Fibroblast of skin of left biceps (primary cell): ENCODE data around the gene TMEM114.
"Not testable (repeated sequence)": the region's sequence is repeated elsewhere in the genome, so short reads cannot be mapped to it uniquely, and the experiment has no call there.

Experiments
- DNase-seq, 2 experiments: peaks; one replicate each; pipeline ENCODE4 v3.0.0-alpha.2; 2013; ENCODE audit warnings: low read depth in 2 of 2

The TMEM114 gene

GRCh38 chr16:8576141-8577004 is 13.9 kb downstream of the TMEM114 start:
- no peak for DNase-seq

- no peak for DNase-seq
Observed at GRCh38 chr16:8575399-8575798, 14.9 kb downstream of the TMEM114 start.

- peak in 1 of 2 experiments; percentile 16 for DNase-seq
Observed at GRCh38 chr16:8572919-8573724, 17.2 kb downstream of the TMEM114 start.

GRCh38 chr16:8572063-8572918 is 18.0 kb downstream of the TMEM114 start:
- DNase-seq = no peak

- DNase-seq = peak; percentile 32 to 41
Observed at GRCh38 chr16:8571061-8571596, 19.2 kb downstream of the TMEM114 start.

- DNase-seq = not testable (repeated sequence)
Observed at GRCh38 chr16:8570393-8570792, 19.9 kb downstream of the TMEM114 start.

GRCh38 chr16:8569650-8570346 is 20.5 kb downstream of the TMEM114 start:
- DNase-seq = no peak

- DNase-seq = no peak
Observed at GRCh38 chr16:8568231-8568617, 22.1 kb downstream of the TMEM114 start.

GRCh38 chr16:8567355-8568230 is 22.7 kb downstream of the TMEM114 start:
- peak; percentile 74 for DNase-seq

GRCh38 chr16:8565498-8565897 is 24.8 kb downstream of the TMEM114 start:
- no peak for DNase-seq

GRCh38 chr16:8564934-8565345 is 25.4 kb downstream of the TMEM114 start:
- no peak for DNase-seq

GRCh38 chr16:8563944-8564540 is 26.3 kb downstream of the TMEM114 start:
- DNase-seq = not testable (repeated sequence)

- DNase-seq = no peak
Observed at GRCh38 chr16:8561496-8561895, 28.8 kb downstream of the TMEM114 start.

GRCh38 chr16:8555400-8555799 is 34.9 kb downstream of the TMEM114 start:
- no peak for DNase-seq

- no peak for DNase-seq
Observed at GRCh38 chr16:8554881-8555280, 35.4 kb downstream of the TMEM114 start.

GRCh38 chr16:8554022-8554421 is 36.3 kb downstream of the TMEM114 start:
- DNase-seq = no peak

GRCh38 chr16:8552487-8553221 is 37.7 kb downstream of the TMEM114 start:
- DNase-seq = no peak

- no peak for DNase-seq
Observed at GRCh38 chr16:8551388-8552332, 38.7 kb downstream of the TMEM114 start.
